GM19035 (cell line): Measurements from ENCODE around the gene RSRC1.
"Not testable (repeated sequence)": the region's sequence is repeated elsewhere in the genome, so short reads cannot be mapped to it uniquely, and the experiment has no call there.

Experiments
- ATAC-seq: cut with Tn5 transposase; IDR thresholded peaks from one replicate; pipeline ENCODE4 v1.9.1; 2021; ENCODE audit not compliant: unreplicated experiment

RSRC1 gene

GRCh38 chr3:158220575-158220974 is 110.7 kb downstream of the RSRC1 start:
- ATAC-seq, result no peak

DNA sequence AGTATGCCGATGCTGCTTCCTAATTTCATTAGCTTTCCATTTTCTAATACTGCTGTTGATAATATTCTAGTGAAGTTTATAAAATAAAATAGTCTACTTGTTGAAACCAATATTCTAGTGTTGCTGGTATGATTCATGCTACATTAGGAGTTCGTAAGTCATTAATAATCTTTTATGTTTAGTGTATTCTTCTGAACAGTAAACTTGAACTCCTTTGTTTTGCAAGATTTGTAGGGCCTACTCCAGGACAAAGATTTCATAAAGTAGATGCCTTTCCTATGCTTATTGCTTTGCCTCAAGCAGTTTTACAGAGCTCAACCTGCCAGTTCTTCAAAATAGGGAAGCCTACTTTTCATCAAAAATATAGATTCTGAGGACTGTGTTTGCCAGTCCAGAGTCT is 111.5 kb downstream of the RSRC1 start:
- ATAC-seq, result no peak

DNA sequence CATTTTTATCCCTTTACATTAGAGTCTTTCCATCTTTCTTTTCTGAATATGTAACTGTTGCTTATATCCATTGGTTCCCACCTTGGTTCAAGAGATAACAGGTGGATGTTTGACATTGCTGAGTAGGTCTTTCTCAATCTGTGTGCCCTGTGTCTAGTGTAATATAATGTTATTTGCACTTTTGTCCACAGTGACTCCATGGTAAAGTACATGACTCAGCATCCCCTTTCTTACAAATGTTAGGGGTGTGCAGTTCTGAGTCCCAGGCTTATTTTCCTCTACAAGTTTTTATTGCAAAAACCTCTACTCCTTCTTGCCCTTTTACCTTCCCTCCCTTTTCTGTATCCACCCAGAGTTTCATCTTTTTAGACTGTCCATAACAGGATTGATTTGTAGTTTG is 116.5 kb downstream of the RSRC1 start:
- no peak for ATAC-seq

GRCh38 chr3:158228942-158229341 is 119.1 kb downstream of the RSRC1 start:
- ATAC-seq, result not testable (repeated sequence)

GRCh38 chr3:158233791-158234190 is 123.9 kb downstream of the RSRC1 start:
- no peak for ATAC-seq

GRCh38 chr3:158244274-158244673 is 134.4 kb downstream of the RSRC1 start:
- ATAC-seq, result no peak

DNA sequence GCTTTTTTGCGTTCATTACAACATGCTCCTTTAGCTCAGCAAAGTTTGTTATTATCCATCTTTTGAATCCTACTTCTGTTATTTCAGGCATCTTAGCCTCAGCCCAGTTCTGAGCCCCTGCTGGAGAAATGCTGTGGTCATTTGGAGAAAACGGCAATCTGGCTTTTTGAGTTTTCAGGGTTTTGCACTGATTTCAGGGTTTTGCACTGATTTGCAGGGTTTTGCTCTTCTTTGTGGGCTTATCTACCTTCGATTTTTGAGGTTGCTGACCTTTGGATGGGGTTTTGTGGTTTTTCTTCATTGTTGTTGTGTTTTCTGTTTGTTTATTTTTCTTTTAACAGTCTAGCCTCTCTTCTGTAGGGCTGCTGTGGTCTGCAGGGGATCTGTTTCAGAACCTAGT is 137.4 kb downstream of the RSRC1 start:
- no peak for ATAC-seq

DNA sequence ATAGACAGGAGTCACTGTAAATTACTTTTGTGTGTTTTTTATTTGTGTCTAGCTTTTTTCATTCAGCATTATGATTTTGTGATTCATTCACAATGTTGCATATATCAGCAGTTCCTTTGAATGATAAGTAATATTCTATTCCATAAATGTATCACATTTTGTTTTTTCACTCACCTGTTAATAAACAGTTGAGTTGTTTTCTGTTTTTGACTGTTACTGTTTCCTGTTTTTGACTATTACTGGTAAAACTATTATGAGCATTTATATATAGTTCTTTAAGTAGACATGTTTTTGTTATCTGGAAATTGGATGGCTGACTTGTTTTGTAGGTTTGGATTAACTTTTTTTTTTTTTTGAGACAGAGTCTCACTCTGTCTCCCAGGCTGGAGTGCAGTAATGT is 138.4 kb downstream of the RSRC1 start:
- ATAC-seq, result peak; percentile 50

GRCh38 chr3:158249183-158249582 is 139.3 kb downstream of the RSRC1 start:
- no peak for ATAC-seq

DNA sequence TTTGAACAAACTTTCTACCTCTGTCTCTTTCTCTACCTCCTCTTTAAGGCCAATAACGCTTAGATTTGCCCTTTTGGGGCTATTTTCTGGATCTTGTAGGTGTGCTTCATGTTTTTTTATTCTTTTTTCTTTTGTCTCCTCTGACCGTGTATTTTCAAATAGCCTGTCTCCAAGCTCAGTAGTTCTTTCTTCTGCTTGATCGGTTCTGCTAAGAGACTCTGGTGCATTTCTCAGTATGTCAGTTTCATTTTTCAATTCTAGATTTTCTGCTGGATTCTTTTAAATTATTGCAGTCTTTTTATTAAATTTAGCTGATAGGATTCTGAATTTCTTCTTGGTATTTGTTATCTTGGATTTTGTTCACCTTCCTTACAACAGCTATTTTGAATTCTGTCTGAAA is 148.7 kb downstream of the RSRC1 start:
- no peak for ATAC-seq

DNA sequence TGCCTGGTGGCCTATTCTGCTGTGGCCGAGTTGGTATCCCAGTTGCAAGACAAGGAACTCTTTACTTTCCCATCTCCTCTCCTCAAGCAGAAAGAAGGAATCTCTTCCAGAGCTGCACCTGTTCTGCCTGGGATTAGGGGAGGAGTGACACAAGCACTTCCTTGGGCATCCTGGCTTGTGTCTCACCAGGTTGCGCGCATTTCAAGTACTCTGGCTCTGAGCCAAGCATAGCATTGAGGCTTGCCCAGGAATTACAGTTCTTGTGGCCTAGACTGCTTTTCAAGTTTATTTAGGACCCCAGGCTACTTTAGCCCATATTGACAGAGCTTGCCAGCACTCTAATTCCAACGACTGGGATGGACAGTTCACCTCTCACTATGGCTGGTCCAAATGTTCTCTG is 150.5 kb downstream of the RSRC1 start:
- ATAC-seq, result no peak

GRCh38 chr3:158261371-158261991 is 151.6 kb downstream of the RSRC1 start:
- no peak for ATAC-seq

DNA sequence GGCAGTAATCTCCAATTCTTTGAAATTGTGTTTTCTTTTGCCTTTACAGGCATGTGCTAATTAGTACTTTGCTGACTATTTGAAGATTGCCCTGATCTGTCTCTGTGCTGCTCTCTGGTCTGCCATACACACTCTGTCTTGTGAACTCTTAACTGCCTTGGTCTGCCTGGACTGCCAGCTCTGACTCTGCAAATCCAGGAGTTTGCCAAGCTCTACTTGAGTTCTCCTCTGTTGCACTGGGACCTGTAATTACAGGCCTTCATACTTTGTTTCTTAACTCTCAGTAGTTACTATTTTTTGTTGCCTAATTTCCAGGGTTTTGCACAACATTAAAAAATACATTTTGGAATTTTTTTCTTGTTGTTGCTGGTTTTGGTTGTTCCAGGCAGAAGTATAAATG is 155.0 kb downstream of the RSRC1 start:
- no peak for ATAC-seq

DNA sequence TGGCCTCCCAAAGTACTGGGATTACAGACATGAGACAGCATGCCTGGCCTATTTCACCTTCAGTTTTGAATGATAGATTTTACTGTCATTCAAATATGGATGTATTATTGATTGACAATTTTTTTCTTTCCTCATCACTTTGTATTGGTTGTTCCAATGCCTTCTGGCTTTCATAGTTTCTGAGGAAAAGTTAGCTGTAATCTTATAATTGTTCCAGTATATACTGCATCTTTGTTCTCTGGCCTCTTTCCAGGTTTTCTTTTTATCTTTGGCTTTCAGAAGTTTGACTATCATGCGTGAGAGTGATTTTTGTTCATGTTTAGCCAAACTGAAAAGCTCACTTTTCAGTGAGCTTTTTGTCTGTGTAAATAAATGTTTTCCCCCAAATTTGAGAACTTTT is 157.1 kb downstream of the RSRC1 start:
- no peak for ATAC-seq

DNA sequence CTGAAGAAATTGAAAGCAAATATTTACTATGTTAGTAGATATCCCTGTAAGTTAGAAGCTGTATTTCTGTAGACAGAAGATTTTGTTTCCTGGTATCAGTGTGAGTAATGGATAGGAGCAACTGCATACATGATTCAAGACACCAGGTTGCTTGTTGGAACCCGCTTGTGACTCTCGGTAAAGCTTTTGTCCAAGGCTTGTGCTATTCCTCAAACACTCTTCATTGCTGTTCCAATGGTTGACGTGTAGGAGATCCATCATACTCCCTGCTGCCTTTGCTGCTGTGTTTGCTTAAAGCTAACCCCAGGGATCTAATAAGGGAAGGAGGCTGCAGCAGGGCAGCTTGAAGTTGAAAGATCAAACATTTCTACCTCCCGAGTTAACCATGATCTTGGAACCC is 160.1 kb downstream of the RSRC1 start:
- ATAC-seq, result no peak

DNA sequence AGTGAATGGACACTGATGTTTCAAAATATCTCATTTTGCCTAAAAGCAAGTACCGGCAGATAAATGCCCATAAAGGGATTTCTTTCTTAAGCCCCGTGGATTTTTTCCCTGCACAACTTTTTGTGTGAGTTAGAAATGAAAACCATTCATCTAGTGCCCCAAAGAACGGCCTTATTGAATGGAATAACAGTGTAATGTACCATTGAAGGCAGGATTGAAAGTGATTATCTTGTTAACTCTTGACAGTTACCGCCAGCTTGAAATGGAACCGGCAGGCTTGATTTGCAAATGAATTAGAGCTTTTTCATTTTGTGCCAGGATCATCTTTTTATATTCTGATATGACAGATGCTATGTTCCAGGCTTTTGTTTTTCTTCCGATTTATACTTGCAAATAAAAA is 162.2 kb downstream of the RSRC1 start:
- no peak for ATAC-seq

- no peak for ATAC-seq
Observed at GRCh38 chr3:158273656-158274055, 163.8 kb downstream of the RSRC1 start.

DNA sequence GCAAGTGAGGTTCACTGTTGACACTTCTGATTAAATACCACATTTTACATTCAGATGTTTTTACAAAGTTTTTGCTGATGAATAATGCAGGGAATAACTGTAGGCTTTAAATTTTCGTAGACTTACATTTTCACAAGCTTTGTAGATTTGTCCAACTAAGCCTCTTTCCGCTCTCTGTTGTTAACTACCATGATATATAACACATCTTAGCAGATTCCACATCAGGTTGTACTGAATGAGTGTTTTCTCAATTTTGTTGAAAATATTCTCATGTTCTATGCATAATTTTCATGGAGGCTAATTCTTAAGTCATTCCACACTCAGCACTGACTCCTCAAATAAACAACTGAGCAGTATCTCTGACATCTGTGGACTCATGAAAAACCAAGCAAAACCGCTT is 168.3 kb downstream of the RSRC1 start:
- ATAC-seq, result no peak

- ATAC-seq, result no peak
Observed at GRCh38 chr3:158279609-158280008, 169.7 kb downstream of the RSRC1 start.

GRCh38 chr3:158295771-158296170 is 185.9 kb downstream of the RSRC1 start:
- ATAC-seq, result no peak

GRCh38 chr3:158297940-158298339 is 188.1 kb downstream of the RSRC1 start:
- no peak for ATAC-seq

GRCh38 chr3:158308236-158308928 is 198.5 kb downstream of the RSRC1 start:
- no peak for ATAC-seq

GRCh38 chr3:158312560-158313141 is 202.8 kb downstream of the RSRC1 start:
- ATAC-seq, result no peak
